Ishikawa (cell line): ENCODE results near the gene SCN2B.

ENCODE experiments used
- CEBPB ChIP-seq: IDR thresholded peaks from 2 replicates; pipeline ENCODE4 v1.6.1; 2012
- CREB1 ChIP-seq: IDR thresholded peaks from 2 replicates; pipeline ENCODE4 v1.6.1; 2012; ENCODE audit warnings: low read depth
- EGR1 ChIP-seq: IDR thresholded peaks from 2 replicates; pipeline ENCODE4 v1.6.1; 2012
- EP300 ChIP-seq: IDR thresholded peaks from 2 replicates; pipeline ENCODE4 v1.6.1; 2012; ENCODE audit warnings: borderline replicate concordance
- FOXM1 ChIP-seq: IDR thresholded peaks from 2 replicates; pipeline ENCODE4 v1.6.1; 2012; ENCODE audit warnings: low read depth, borderline replicate concordance
- MAX ChIP-seq: IDR thresholded peaks from 2 replicates; pipeline ENCODE4 v1.6.1; 2012
- NFIC ChIP-seq: IDR thresholded peaks from 2 replicates; pipeline ENCODE4 v1.6.1; 2012
- RAD21 ChIP-seq: IDR thresholded peaks from 2 replicates; pipeline ENCODE4 v1.6.1; 2012; ENCODE audit warnings: low read depth
- REST ChIP-seq: IDR thresholded peaks from 2 replicates; pipeline ENCODE4 v1.6.1; 2012; ENCODE audit warnings: low read depth, mild to moderate bottlenecking
- TAF1 ChIP-seq: IDR thresholded peaks from 2 replicates; pipeline ENCODE4 v1.6.1; 2012; ENCODE audit warnings: low read depth, mild to moderate bottlenecking
- TCF12 ChIP-seq: IDR thresholded peaks from 2 replicates; pipeline ENCODE4 v1.6.1; 2012; ENCODE audit warnings: low read depth
- TEAD4 ChIP-seq: IDR thresholded peaks from 2 replicates; pipeline ENCODE4 v1.6.1; 2012
- USF1 ChIP-seq: IDR thresholded peaks from 2 replicates; pipeline ENCODE4 v1.6.1; 2012
- YY1 ChIP-seq: IDR thresholded peaks from 2 replicates; pipeline ENCODE4 v1.6.1; 2012; ENCODE audit warnings: low read depth
- ZBTB7A ChIP-seq: IDR thresholded peaks from 2 replicates; pipeline ENCODE4 v1.6.1; 2012; ENCODE audit warnings: low read depth

Gene SCN2B

DNA sequence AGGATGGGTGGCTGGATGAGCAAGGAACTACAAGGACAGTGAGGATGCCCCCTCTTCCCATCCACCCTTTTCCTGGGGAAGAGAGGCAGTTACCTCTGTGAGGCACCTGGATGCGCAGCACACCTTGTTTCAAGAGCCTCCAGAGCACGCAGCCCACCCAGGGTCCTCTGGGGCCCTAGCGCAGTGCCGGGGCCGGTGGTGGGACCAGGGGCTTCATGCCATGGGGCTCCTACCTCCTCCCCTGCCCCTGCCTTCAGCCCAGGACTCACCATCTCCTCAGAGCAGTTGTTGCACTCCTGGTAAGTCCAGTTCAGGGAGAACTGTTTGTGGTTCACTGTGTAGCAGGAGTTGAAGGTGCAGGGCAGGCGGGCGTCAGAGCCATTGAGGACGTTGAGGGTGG is 8.1 kb downstream of the SCN2B start:
- no peak for TF ChIP-seq TEAD4
- TF ChIP-seq CREB1, result no peak
- no peak for TF ChIP-seq REST
- TF ChIP-seq CEBPB, result no peak
- no peak for TF ChIP-seq MAX
- TF ChIP-seq YY1, result no peak
- no peak for TF ChIP-seq EP300
- TF ChIP-seq TCF12, result no peak
- TF ChIP-seq ZBTB7A, result no peak
- TF ChIP-seq TAF1, result no peak
- TF ChIP-seq RAD21, result no peak

- TF ChIP-seq TCF12 (no peak), ZBTB7A (no peak)
Observed at GRCh38 chr11:118167906-118168305, 8.5 kb downstream of the SCN2B start.

DNA sequence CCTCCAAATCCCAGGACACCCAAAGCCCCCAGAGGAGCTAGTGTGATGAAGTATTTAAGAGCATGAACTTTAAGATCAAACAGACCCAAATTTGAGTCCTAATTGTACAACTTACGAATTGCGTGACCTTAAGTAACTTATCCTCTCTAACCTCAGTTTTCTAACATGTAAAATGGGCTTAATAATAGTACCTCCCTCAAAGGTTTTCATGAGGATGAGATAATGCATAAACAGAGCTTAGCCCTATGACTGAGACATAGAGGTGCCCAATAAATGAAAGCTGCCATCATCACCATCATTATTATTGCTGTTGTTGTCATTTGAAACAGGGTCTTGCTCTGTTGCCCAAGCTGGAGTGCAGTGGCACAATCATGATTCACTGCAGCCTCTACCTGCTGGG is 9.2 kb downstream of the SCN2B start:
- TF ChIP-seq REST (no peak), EP300 (no peak), TEAD4 (no peak), CEBPB (no peak), CREB1 (no peak)

- no peak for TF ChIP-seq ZBTB7A
- no peak for TF ChIP-seq TEAD4
- no peak for TF ChIP-seq EP300
- TF ChIP-seq EGR1, result no peak
- TF ChIP-seq NFIC, result no peak
- no peak for TF ChIP-seq FOXM1
- no peak for TF ChIP-seq RAD21
- no peak for TF ChIP-seq MAX
- no peak for TF ChIP-seq REST
- TF ChIP-seq CEBPB, result no peak
- TF ChIP-seq YY1, result no peak
- no peak for TF ChIP-seq CREB1
Observed at GRCh38 chr11:118166641-118167040, 9.8 kb downstream of the SCN2B start.

DNA sequence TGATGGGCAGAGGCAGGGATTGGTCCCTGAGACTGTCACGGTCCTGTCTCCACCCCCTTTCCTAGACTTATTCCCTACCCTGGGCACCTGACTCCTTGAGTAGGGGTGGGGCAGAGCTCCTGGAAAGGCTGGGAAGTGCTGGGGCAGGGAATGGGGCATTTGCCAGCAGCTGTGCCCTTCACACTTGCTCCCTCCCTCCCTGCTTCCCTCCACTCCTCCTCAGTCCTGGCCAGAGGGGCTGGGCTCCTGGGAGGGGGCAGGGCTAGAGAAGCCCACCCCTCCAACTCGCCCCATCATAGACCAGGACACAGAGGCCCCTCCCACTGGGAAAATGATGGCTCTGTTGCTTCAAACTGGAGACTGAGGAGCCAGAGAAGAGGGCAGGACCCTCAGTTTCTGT is 11.6 kb downstream of the SCN2B start:
- TF ChIP-seq ZBTB7A (no peak), CREB1 (no peak), NFIC (no peak)

DNA sequence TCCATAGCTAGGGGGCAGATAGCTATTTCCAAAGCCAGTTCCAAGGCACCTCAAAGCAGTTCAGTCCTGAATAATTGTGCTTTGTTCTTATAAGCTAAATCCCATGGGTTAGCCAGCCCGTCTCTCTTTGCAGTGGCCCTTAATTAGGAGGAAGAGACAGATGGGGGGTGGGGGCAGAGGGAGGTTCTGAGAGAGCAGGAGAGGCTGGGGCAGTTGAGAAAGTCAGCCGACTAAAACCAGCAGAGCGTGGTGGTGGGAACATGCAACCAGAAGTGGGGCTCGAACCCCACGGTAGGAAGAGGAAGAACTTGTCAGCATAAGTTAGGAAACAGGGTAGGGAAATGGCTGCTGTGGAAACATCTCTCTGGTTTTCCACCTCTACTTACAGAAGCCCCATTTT is 12.9 kb downstream of the SCN2B start:
- TF ChIP-seq TCF12 (no peak), FOXM1 (no peak), EP300 (no peak), REST (no peak), EGR1 (no peak), TEAD4 (no peak), TAF1 (no peak), ZBTB7A (no peak), CEBPB (no peak), CREB1 (no peak), RAD21 (no peak), MAX (no peak), USF1 (no peak)
